Right lobe of liver (tissue), 4 donors: ENCODE data around the gene ADAMTS16.

Experiments
- CTCF ChIP-seq, 4 donors: fragments of 200-600 bp in 3 of 4; fragments of 450-650 bp in 1 of 4; IDR thresholded peaks; one replicate each; pipeline versions ENCODE4 v1.5.1 to v1.8.0; 2016 to 2022; ENCODE audit warnings: antibody characterized with exemption in 4 of 4, mild to moderate bottlenecking in 2 of 4
- POLR2A ChIP-seq: fragments of 450-650 bp; IDR thresholded peaks from one replicate; pipeline ENCODE4 v1.6.1; 2017; ENCODE audit warnings: antibody characterized with exemption, mild to moderate bottlenecking
- donor health status: DM: no; HTN: no; CAD: no.
- donor health status: DM: no; HTN: no; CAD: no.
- donor health status: DM: no; HTN: yes; CAD: no.

- no peak for TF ChIP-seq CTCF (IDR thresholded peaks at IDR 0.05)
- no peak for TF ChIP-seq POLR2A
Measured at GRCh38 chr5:5105531-5105930, 34.6 kb upstream of the ADAMTS16 start.
